HepG2 (cell line): ENCODE measurements around the gene SPNS3. TPM values are rescaled to one million over a fixed set of nuclear protein-coding genes. Genes with fewer than 3 reads are reported as not detected.
A peak's percentile ranks its signal among the peaks of the same experiment; 100 is the strongest.

Source experiments
- ARID2 ChIP-seq: sonication (generic); formaldehyde crosslinking; IDR thresholded peaks from 2 replicates; pipeline ENCODE4 v1.8.1; 2022; ENCODE audit warnings: mild to moderate bottlenecking, missing genetic modification reagents, borderline replicate concordance
- ATF7 ChIP-seq, 2 experiments: fragments of 450-650 bp in 1 of 2; sonication (generic) in 1 of 2; formaldehyde crosslinking in 1 of 2; IDR thresholded peaks; 2 replicates each; pipeline versions ENCODE4 v1.4.0 to v1.6.1; 2016 to 2020; ENCODE audit warnings: antibody characterized with exemption in 1 of 2, mild to moderate bottlenecking in 1 of 2, missing genetic modification reagents in 1 of 2
- CHCHD3 ChIP-seq: sonication (generic); formaldehyde crosslinking; IDR thresholded peaks from 2 replicates; pipeline ENCODE4 v1.8.0; 2022; ENCODE audit warnings: mild to moderate bottlenecking, missing genetic modification reagents, moderate library complexity
- HDAC2 ChIP-seq: sonication (generic); formaldehyde crosslinking; IDR thresholded peaks from 2 replicates; pipeline ENCODE4 v1.4.0; 2020; ENCODE audit warnings: missing genetic modification reagents
- HOXA3 ChIP-seq: sonication (generic); formaldehyde crosslinking; IDR thresholded peaks from 2 replicates; pipeline ENCODE4 v1.5.0; 2020; ENCODE audit warnings: missing genetic modification reagents
- KLF9 ChIP-seq: IDR thresholded peaks from 2 replicates; pipeline ENCODE4 v1.6.1; 2016; ENCODE audit warnings: low read depth
- MED1 ChIP-seq: sonication (generic); formaldehyde crosslinking; IDR thresholded peaks from 2 replicates; pipeline ENCODE4 v1.4.0; 2020; ENCODE audit warnings: missing genetic modification reagents
- NCOR1 ChIP-seq: fragments of 200-600 bp; sonication (generic); IDR thresholded peaks from 2 replicates; pipeline ENCODE4 v1.7.0; 2017; ENCODE audit warnings: antibody characterized with exemption, low read length, borderline replicate concordance
- NFKB2 ChIP-seq: sonication (generic); formaldehyde crosslinking; IDR thresholded peaks from 2 replicates; pipeline ENCODE4 v1.4.0; 2020; ENCODE audit warnings: missing genetic modification reagents, borderline replicate concordance
- PHF20 ChIP-seq: sonication (generic); formaldehyde crosslinking; IDR thresholded peaks from 2 replicates; pipeline ENCODE4 v1.5.0; 2020; ENCODE audit warnings: mild to moderate bottlenecking, missing genetic modification reagents
- PITX1 ChIP-seq: sonication (generic); formaldehyde crosslinking; IDR thresholded peaks from 2 replicates; pipeline ENCODE4 v1.5.1; 2020; ENCODE audit warnings: mild to moderate bottlenecking, missing genetic modification reagents
- REXO4 ChIP-seq: sonication (generic); formaldehyde crosslinking; IDR thresholded peaks from 2 replicates; pipeline ENCODE4 v1.8.0; 2022; ENCODE audit warnings: missing genetic modification reagents, mild to moderate bottlenecking, borderline replicate concordance
- SKI ChIP-seq: fragments of 450-650 bp; IDR thresholded peaks from one replicate; pipeline ENCODE4 v1.6.1; 2018; ENCODE audit warnings: mild to moderate bottlenecking; ENCODE audit not compliant: partially characterized antibody
- SOX13 ChIP-seq, 3 experiments: fragments of 450-650 bp in 1 of 3; sonication (generic) in 1 of 3; formaldehyde crosslinking in 1 of 3; IDR thresholded peaks in 2 of 3; conservative IDR thresholded peaks in 1 of 3; 2 replicates each; pipeline versions ENCODE4 v1.5.0 to v1.6.1; 2016 to 2020; ENCODE audit warnings: antibody characterized with exemption in 1 of 3, mild to moderate bottlenecking in 1 of 3, missing compliant biosample characterization in 1 of 3, missing genetic modification reagents in 1 of 3, moderate library complexity in 1 of 3
- SUZ12 ChIP-seq: fragments of 150-350 bp; IDR thresholded peaks from 2 replicates; pipeline ENCODE4 v1.6.1; 2014; ENCODE audit warnings: low read depth, low read length
- THAP7 ChIP-seq: sonication (generic); formaldehyde crosslinking; IDR thresholded peaks from 2 replicates; pipeline ENCODE4 v1.8.1; 2023; ENCODE audit warnings: mild to moderate bottlenecking, missing genetic modification reagents
- XBP1 ChIP-seq: sonication (generic); formaldehyde crosslinking; IDR thresholded peaks from 2 replicates; pipeline ENCODE4 v1.5.0; 2020; ENCODE audit warnings: missing genetic modification reagents
- ZC3H13 ChIP-seq: sonication (generic); formaldehyde crosslinking; IDR thresholded peaks from 2 replicates; pipeline ENCODE4 v1.8.1; 2023; ENCODE audit warnings: mild to moderate bottlenecking, missing genetic modification reagents, moderate library complexity
- ZIK1 ChIP-seq: sonication (generic); formaldehyde crosslinking; IDR thresholded peaks from 2 replicates; pipeline ENCODE4 v1.5.0; 2020; ENCODE audit warnings: mild to moderate bottlenecking, low read depth, missing genetic modification reagents, borderline replicate concordance
- ZKSCAN1 ChIP-seq: fragments of 150-350 bp; IDR thresholded peaks from 2 replicates; pipeline ENCODE4 v1.6.1; 2014; ENCODE audit warnings: low read length
- ZKSCAN5 ChIP-seq: sonication (generic); formaldehyde crosslinking; IDR thresholded peaks from 2 replicates; pipeline ENCODE4 v1.5.1; 2020; ENCODE audit warnings: mild to moderate bottlenecking, missing genetic modification reagents
- ZMYM4 ChIP-seq: sonication (generic); formaldehyde crosslinking; IDR thresholded peaks from 2 replicates; pipeline ENCODE4 v1.8.1; 2023; ENCODE audit warnings: mild to moderate bottlenecking, missing genetic modification reagents
- ZNF230 ChIP-seq: sonication (generic); formaldehyde crosslinking; IDR thresholded peaks from 2 replicates; pipeline ENCODE4 v1.4.0; 2020; ENCODE audit warnings: mild to moderate bottlenecking, missing genetic modification reagents
- ZNF260 ChIP-seq: sonication (generic); formaldehyde crosslinking; IDR thresholded peaks from 2 replicates; pipeline ENCODE4 v1.4.0; 2020; ENCODE audit warnings: missing genetic modification reagents, low read depth, mild to moderate bottlenecking, borderline replicate concordance
- ZNF350 ChIP-seq: sonication (generic); formaldehyde crosslinking; IDR thresholded peaks from 2 replicates; pipeline ENCODE4 v1.4.0; 2020; ENCODE audit warnings: mild to moderate bottlenecking, low read depth, missing genetic modification reagents, borderline replicate concordance
- ZNF432 ChIP-seq: sonication (generic); formaldehyde crosslinking; IDR thresholded peaks from 2 replicates; pipeline ENCODE4 v1.5.0; 2020; ENCODE audit warnings: missing genetic modification reagents, mild to moderate bottlenecking, borderline replicate concordance
- ZNF644 ChIP-seq: IDR thresholded peaks from 2 replicates; pipeline ENCODE4 v1.6.1; 2016; ENCODE audit warnings: low read depth
- ZNF652 ChIP-seq: IDR thresholded peaks from 2 replicates; pipeline ENCODE4 v1.6.1; 2016; ENCODE audit warnings: low read depth, borderline replicate concordance
- ZZZ3 ChIP-seq: sonication (generic); formaldehyde crosslinking; IDR thresholded peaks from 2 replicates; pipeline ENCODE4 v1.4.0; 2020; ENCODE audit warnings: missing genetic modification reagents, mild to moderate bottlenecking, borderline replicate concordance
- polyA plus RNA-seq, 8 experiments: library from polyadenylated mRNA; depleted of rRNA in 3 of 8; stranded (reverse) in 7 of 8; unstranded in 1 of 8; fragments of >200 nt; fragmentation: Illumina TruSeq in 4 of 8; extraction: Trizol in 4 of 8; gene quantifications; 2 replicates each; pipeline versions ENCODE4 v1.2.1 to v1.2.3, GENCODE V29; 2011 to 2016; ENCODE audit warnings: low read depth in 4 of 8, missing spikeins in 1 of 8, mixed read lengths in 1 of 8; ENCODE audit not compliant: insufficient read depth in 1 of 8
- total RNA-seq, 5 experiments: library from RNA; depleted of rRNA; stranded (reverse); fragments of >200 nt; fragmentation: Illumina TruSeq; extraction: Trizol; gene quantifications; 2 replicates each; pipeline ENCODE4 v1.2.3, GENCODE V29; 2016; ENCODE audit warnings: low read depth in 1 of 5
- TF ChIP-seq, protein P1 (sequence below): sonication (generic); formaldehyde crosslinking; IDR thresholded peaks from 2 replicates; pipeline ENCODE4 v1.8.0; 2022; ENCODE audit warnings: missing genetic modification reagents, mild to moderate bottlenecking, inconsistent platforms, borderline replicate concordance

SPNS3 gene
- total and polyA plus RNA-seq, 2 of the 13 experiments (the other 11 are each of a cell fraction or from before 2014, with no cell fraction given), result not detected

DNA sequence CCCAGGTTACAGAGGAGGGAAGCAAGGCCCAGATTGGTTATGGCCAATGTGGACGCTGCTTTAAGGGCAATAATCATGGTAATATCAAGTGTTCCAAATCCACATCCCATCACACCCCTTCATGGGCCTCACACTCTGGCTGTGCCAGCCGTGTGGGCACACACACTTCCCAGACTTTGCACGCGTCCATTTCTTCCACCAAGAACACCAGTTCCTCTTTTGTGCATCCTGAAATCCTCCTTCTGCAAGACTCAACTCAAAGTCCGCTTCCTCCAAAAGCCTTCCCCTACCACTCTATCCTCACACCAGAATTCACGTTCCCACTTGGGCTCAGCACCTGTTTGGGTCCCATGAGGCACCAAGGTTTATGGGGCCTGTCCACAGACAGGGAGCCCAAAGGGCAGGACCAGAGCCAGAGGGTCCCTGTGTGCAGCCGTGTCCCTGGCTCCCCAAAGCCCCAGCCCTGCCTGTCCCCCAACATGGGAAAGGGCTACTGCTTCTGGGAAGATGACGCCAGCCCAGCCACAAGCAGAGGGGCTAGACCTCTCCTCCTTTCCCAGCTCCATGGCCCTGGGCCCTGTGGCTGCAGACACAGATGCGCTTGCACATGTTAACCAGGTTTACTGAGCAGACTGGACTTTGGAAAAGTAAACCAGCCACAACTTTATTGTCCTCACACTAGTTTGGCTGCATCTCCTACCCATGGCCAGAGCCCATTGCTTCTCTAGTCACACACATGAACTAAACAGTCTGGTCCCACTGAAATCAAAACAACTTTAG lies 20.3 kb downstream of the SPNS3 start (continued):
- TF ChIP-seq NFKB2, result peak; percentile 37; the same call in 1 of the 2 replicates
- no peak for TF ChIP-seq CHCHD3 (CRISPR knock-in tag)
- no peak for TF ChIP-seq ZNF652 (CRISPR knock-in tag)
- TF ChIP-seq ZNF644 (CRISPR knock-in tag), result peak; percentile 71
- TF ChIP-seq SUZ12, result no peak
- peak; percentile 23; the same call in 1 of the 2 replicates for TF ChIP-seq NCOR1
- TF ChIP-seq ZKSCAN1, result peak; percentile 29; the same call in 1 of the 2 replicates
- peak; percentile 49 for TF ChIP-seq HOXA3 (CRISPR knock-in tag)
- peak; percentile 48; the same call in 1 of the 2 replicates for TF ChIP-seq MED1 (CRISPR knock-in tag)
- TF ChIP-seq ARID2, result no peak
- peak; percentile 56; the same call in 1 of the 2 replicates for TF ChIP-seq ZZZ3 (CRISPR knock-in tag)
- TF ChIP-seq SOX13 (IDR thresholded peaks at IDR 0.05), result no peak
- peak in 1 of 2 experiments; percentile 68; a peak in 1 of 4 replicates for TF ChIP-seq SOX13 (CRISPR knock-in tag; conservative IDR thresholded peaks at IDR 0.05 in 1 of 2, IDR thresholded peaks at IDR 0.05 in 1 of 2)
- no peak for TF ChIP-seq REXO4
- 0 out of 2 replicates have a peak, but pooled peaks have one; percentile 27 for TF ChIP-seq PHF20 (CRISPR knock-in tag)
- TF ChIP-seq HDAC2, result peak; percentile 82
- peak; percentile 21; the same call in 1 of the 2 replicates for TF ChIP-seq ZNF230 (CRISPR knock-in tag)
- TF ChIP-seq ZNF350 (CRISPR knock-in tag), result peak; percentile 46; the same call in 1 of the 2 replicates
- TF ChIP-seq PITX1 (CRISPR knock-in tag), result peak; percentile 41; the same call in 1 of the 2 replicates
- no peak for TF ChIP-seq KLF9 (CRISPR knock-in tag)
- TF ChIP-seq XBP1 (CRISPR knock-in tag), result no peak
- no peak for TF ChIP-seq ZNF432 (CRISPR knock-in tag)
- no peak for TF ChIP-seq THAP7 (CRISPR knock-in tag)
- TF ChIP-seq ZMYM4 (CRISPR knock-in tag), result peak; percentile 42; the same call in 1 of the 2 replicates
- no peak for TF ChIP-seq ZKSCAN5
- TF ChIP-seq, protein P1, sequence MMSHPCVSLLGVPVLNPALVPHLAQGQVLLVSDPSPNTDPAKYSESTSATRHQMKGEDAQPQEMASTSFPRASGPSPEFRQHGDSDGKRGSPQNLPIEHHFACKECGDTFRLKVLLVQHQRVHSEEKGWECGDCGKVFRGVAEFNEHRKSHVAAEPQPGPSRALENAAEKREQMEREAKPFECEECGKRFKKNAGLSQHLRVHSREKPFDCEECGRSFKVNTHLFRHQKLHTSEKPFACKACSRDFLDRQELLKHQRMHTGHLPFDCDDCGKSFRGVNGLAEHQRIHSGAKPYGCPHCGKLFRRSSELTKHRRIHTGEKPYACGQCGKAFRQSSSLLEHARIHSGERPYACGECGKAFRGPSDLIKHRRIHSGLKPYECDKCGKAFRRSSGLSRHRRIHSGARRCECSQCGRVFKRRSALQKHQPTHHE (CRISPR knock-in tag), result no peak
- TF ChIP-seq SKI, result peak; percentile 46
- TF ChIP-seq ATF7 (IDR thresholded peaks at IDR 0.05), result no peak
- TF ChIP-seq ATF7 (CRISPR knock-in tag; IDR thresholded peaks at IDR 0.05), result no peak
- no peak for TF ChIP-seq ZC3H13 (CRISPR knock-in tag)
- no peak for TF ChIP-seq ZNF260 (CRISPR knock-in tag)
- no peak for TF ChIP-seq ZIK1
